Bronchial epithelial cell (primary cell): Measurements from ENCODE around the gene SH2D1B. TPM values are rescaled to one million over a fixed set of nuclear protein-coding genes. Genes with fewer than 3 reads are reported as not detected.

Source experiments
- DNase-seq: peaks from one replicate; pipeline ENCODE4 v3.0.0-alpha.2; 2010; ENCODE audit warnings: low read depth
- FAIRE-seq: peaks from 2 replicates; lab custom pipeline; 2011; peaks lifted over from hg19 to GRCh38; lab: Jason Lieb, UNC
- H3K27me3 ChIP-seq: 2 replicates; pipeline ENCODE4 v1.5.1; 2011; ENCODE audit warnings: low read length; ENCODE audit not compliant: control insufficient read depth, insufficient read depth
- H3K36me3 ChIP-seq: 2 replicates; pipeline ENCODE4 v1.5.1; 2011; ENCODE audit warnings: low read length; ENCODE audit not compliant: control insufficient read depth, insufficient read depth
- H3K4me3 ChIP-seq: 2 replicates; pipeline ENCODE4 v1.5.1; 2011; ENCODE audit warnings: mild to moderate bottlenecking, low read depth, low read length, control low read depth
- total RNA-seq: library from RNA; depleted of rRNA; stranded (reverse); fragments of >200 nt; gene quantifications from 2 replicates; pipeline ENCODE4 v1.2.1, GENCODE V29; 2014
- TF ChIP-seq, protein P1 (sequence below): IDR thresholded peaks from 2 replicates; pipeline ENCODE4 v1.5.1; 2011; ENCODE audit warnings: mild to moderate bottlenecking, moderate library complexity, low read length, control low read depth, inconsistent platforms; ENCODE audit not compliant: insufficient read depth, severe bottlenecking

The SH2D1B gene
- total RNA-seq, 1 donor from 2014 or later: not detected

DNA sequence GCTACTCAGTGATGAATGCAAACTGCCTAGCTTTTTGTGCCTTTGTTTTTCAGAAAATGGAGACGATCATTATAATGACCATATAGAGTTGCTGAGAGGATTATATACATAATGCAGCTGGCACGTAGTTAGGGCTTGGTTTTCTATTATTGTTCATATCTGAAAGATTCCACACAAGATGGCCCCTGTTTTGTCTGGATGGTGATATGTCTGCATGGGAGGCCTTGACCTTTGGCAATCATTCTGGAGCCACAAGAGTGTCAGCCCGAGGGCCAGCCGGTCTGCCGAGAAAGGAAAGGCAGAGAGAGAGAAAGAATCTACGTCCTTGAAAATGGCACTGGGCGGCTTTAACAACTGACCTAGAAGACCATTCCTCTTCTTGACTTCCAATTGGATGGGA, 5.7 kb upstream of the SH2D1B start:
- Histone ChIP-seq H3K4me3 (no peak overlapping the region), H3K36me3 (no peaks in the 10 kb centered on the region), H3K27me3 (no peaks in the 10 kb centered on the region)
- FAIRE-seq (no peak), DNase-seq (no peak)
- TF ChIP-seq, protein P1, sequence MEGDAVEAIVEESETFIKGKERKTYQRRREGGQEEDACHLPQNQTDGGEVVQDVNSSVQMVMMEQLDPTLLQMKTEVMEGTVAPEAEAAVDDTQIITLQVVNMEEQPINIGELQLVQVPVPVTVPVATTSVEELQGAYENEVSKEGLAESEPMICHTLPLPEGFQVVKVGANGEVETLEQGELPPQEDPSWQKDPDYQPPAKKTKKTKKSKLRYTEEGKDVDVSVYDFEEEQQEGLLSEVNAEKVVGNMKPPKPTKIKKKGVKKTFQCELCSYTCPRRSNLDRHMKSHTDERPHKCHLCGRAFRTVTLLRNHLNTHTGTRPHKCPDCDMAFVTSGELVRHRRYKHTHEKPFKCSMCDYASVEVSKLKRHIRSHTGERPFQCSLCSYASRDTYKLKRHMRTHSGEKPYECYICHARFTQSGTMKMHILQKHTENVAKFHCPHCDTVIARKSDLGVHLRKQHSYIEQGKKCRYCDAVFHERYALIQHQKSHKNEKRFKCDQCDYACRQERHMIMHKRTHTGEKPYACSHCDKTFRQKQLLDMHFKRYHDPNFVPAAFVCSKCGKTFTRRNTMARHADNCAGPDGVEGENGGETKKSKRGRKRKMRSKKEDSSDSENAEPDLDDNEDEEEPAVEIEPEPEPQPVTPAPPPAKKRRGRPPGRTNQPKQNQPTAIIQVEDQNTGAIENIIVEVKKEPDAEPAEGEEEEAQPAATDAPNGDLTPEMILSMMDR: no peak

GRCh38 chr1:162416909-162417308, 5.0 kb upstream of the SH2D1B start:
- TF ChIP-seq, protein P1: no peak
- H3K36me3 ChIP-seq: no peaks in the 10 kb centered on the region
- H3K4me3 ChIP-seq: no peak overlapping the region
- DNase-seq: no peak
- no peaks in the 10 kb centered on the region for H3K27me3 ChIP-seq
- FAIRE-seq: no peak

- no peaks in the 10 kb centered on the region for H3K36me3 ChIP-seq
- FAIRE-seq: no peak
- TF ChIP-seq, protein P1: no peak
Measured at GRCh38 chr1:162416215-162416614, 4.3 kb upstream of the SH2D1B start.

GRCh38 chr1:162407539-162407938, 4.4 kb downstream of the SH2D1B start:
- TF ChIP-seq, protein P1: no peak
- Histone ChIP-seq H3K36me3 (no peaks in the 10 kb centered on the region), H3K4me3 (no peak overlapping the region), H3K27me3 (no peaks in the 10 kb centered on the region)
- FAIRE-seq: no peak
- no peak for DNase-seq

More at GRCh38 chr1:162416215-162416614, 4.3 kb upstream of the SH2D1B start:
- DNase-seq: no peak
- H3K27me3 ChIP-seq: no peaks in the 10 kb centered on the region
- no peak overlapping the region for H3K4me3 ChIP-seq

GRCh38 chr1:162406811-162407210, 5.1 kb downstream of the SH2D1B start:
- H3K27me3 ChIP-seq: no peaks in the 10 kb centered on the region
- DNase-seq (no peak), FAIRE-seq (no peak)
- no peaks in the 10 kb centered on the region for H3K36me3 ChIP-seq
- TF ChIP-seq, protein P1: no peak
- H3K4me3 ChIP-seq: no peak overlapping the region

DNA sequence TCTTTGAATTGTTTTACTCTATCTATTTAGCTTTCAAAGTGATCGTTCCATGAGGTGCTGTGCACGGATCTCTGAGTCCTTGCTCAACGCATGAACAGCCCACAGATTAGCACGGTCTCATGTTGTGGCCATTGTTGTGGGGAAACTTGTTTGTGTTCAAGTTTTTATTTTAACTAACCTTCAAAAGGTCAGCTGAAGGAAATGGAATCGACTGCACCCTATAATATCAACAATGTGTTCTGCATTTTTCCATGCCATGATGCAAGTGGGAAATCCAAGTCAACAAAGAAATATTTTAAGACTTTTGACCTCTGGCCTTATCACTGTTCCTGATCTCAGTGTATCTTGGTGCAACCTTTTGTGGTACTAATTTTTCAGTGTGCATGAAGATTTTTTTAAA, 6.1 kb downstream of the SH2D1B start:
- Histone ChIP-seq H3K27me3 (no peaks in the 10 kb centered on the region), H3K4me3 (no peak overlapping the region), H3K36me3 (no peaks in the 10 kb centered on the region)
- TF ChIP-seq, protein P1: no peak
- DNase-seq: no peak
- no peak for FAIRE-seq
